ENCODE results near the gene GSG1L. TPM values are rescaled to one million over a fixed set of nuclear protein-coding genes. Genes with fewer than 3 reads are reported as not detected.
A peak's percentile ranks its signal among the peaks of the same experiment; 100 is the strongest.

The GSG1L gene
- total RNA-seq, 2 donors from 2014 or later = 0.29 TPM; not detected in 1

DNA sequence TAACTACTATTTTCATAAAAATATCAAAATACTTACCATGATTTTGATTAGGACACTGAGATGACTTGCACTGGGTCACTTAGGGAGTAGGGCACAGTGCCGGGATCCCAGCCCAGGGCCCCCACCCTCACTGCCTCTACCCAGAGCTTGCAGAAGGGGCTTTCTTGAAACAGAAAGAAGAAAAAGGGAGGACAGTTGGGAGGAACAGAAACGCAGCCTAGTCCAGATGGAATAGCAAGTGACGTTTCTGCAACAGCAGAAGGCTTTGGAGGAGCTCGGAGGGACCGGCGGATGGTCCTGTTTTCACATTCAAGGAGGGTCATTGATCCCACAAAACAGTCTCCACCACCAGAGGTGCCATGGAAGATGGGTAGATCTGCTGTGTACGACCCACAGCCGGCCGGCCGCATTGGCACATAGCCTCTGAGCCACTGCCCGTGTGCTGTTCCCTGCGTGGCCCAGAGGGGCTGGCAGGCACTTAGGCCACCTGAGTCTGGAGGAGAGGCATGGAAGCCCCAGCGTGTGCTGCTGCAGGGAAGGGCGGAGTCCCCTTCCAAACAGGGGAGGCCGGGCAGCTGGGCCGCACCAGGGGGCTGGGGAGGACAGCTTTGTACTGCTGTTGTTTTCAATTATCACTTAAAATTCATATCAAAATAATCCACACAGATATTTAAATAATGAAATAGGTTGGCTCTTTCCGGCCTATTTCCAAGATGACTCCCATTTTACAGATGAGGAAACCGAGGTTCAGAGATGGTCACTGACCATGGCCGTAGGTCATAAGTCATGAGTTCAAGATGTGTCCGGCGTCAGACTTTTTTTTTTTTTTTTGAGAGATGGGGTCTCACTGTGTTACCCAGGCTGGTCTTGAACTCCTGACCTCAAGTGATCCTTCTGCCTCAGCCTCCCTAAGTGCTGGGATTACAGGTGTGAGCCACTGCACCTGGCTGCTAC lies 22.9 kb upstream of the GSG1L start:
- no peak for ATAC-seq (replicated peaks)
- H3K9me3 Mint-ChIP-seq = no peaks in the 10 kb centered on the region
- H3K4me1 Mint-ChIP-seq = peaks cover 10% of the 10 kb centered on the region
- H3K4me3 Mint-ChIP-seq = no peak overlapping the region
- H3K27me3 Mint-ChIP-seq = no peaks in the 10 kb centered on the region
- peak overlapping the region; percentile 61 for H3K27ac Mint-ChIP-seq
- no peaks in the 10 kb centered on the region for H3K36me3 Mint-ChIP-seq (ENCODE audit: low read depth)

DNA sequence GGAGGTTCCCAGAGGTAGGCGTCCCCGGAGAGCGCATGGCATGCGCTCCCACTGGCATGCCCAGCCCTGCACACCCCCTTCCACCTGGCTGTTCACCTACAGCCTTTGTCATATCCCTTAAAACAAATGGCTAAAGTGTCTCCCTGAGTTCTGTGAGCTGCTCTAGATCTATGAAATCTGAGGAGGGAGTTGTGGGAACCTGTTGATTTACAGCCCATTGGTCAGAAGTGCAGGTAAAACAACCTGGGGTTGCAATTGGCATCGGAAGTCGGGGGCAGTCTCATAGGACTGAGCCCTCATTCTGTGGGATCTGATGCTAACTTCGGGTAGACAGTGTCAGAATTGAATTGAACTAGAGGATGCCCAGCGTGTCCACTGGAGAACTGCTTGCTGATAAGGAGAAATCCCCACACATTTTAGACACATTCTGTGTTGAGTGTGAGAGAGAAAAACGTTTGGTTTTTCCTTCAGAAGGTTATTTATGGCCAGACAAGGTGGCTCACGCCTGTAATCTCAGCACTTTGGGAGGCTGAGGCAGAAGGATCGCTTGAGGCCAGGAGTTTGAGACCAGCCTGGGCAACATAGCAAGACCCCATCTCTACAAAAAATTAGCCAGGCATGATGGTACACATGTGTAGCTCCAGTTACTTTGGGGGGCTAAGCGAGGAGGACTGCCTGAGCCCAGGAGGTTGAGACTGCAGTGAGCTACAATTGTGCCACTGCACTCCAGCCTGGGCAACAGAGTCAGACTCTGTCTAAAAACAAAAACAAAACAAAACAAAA lies 22.1 kb upstream of the GSG1L start:
- no peaks in the 10 kb centered on the region for H3K9me3 Mint-ChIP-seq
- H3K27ac Mint-ChIP-seq = peak overlapping the region; percentile 61
- no peak for ATAC-seq (replicated peaks)
- no peak overlapping the region for H3K4me3 Mint-ChIP-seq
- no peaks in the 10 kb centered on the region for H3K27me3 Mint-ChIP-seq
- no peaks in the 10 kb centered on the region for H3K36me3 Mint-ChIP-seq (ENCODE audit: low read depth)
- H3K4me1 Mint-ChIP-seq = peaks cover 13% of the 10 kb centered on the region

GRCh38 chr16:28084209-28084608 lies 20.7 kb upstream of the GSG1L start:
- ATAC-seq (replicated peaks) = no peak
- Mint-ChIP-seq H3K27ac (peak overlapping the region; percentile 50), H3K27me3 (no peaks in the 10 kb centered on the region), H3K4me3 (no peak overlapping the region), H3K4me1 (peaks cover 5% of the 10 kb centered on the region), H3K9me3 (no peaks in the 10 kb centered on the region), H3K36me3 (ENCODE audit: low read depth) (no peaks in the 10 kb centered on the region)

GRCh38 chr16:28082624-28083023 lies 19.1 kb upstream of the GSG1L start:
- no peak overlapping the region for H3K4me3 Mint-ChIP-seq
- no peak for ATAC-seq (replicated peaks)
- H3K27me3 Mint-ChIP-seq = no peaks in the 10 kb centered on the region
- H3K4me1 Mint-ChIP-seq = peaks cover 4% of the 10 kb centered on the region
- no peaks in the 10 kb centered on the region for H3K36me3 Mint-ChIP-seq (ENCODE audit: low read depth)
- H3K27ac Mint-ChIP-seq = no peak overlapping the region
- no peaks in the 10 kb centered on the region for H3K9me3 Mint-ChIP-seq

GRCh38 chr16:28081391-28081968 lies 18.0 kb upstream of the GSG1L start:
- peaks cover 4% of the 10 kb centered on the region for H3K4me1 Mint-ChIP-seq
- no peaks in the 10 kb centered on the region for H3K9me3 Mint-ChIP-seq
- H3K27me3 Mint-ChIP-seq = no peaks in the 10 kb centered on the region
- no peak overlapping the region for H3K4me3 Mint-ChIP-seq
- no peak for ATAC-seq (replicated peaks)
- peak overlapping the region; percentile 51 for H3K27ac Mint-ChIP-seq
- no peaks in the 10 kb centered on the region for H3K36me3 Mint-ChIP-seq (ENCODE audit: low read depth)

GRCh38 chr16:28078261-28078660 lies 14.7 kb upstream of the GSG1L start:
- Mint-ChIP-seq H3K4me3 (no peak overlapping the region), H3K36me3 (ENCODE audit: low read depth) (no peaks in the 10 kb centered on the region), H3K27ac (no peak overlapping the region), H3K4me1 (peaks cover 4% of the 10 kb centered on the region), H3K27me3 (no peaks in the 10 kb centered on the region), H3K9me3 (no peaks in the 10 kb centered on the region)
- ATAC-seq (replicated peaks) = no peak

- ATAC-seq (replicated peaks) = no peak
- Mint-ChIP-seq H3K27ac (no peak overlapping the region), H3K36me3 (ENCODE audit: low read depth) (no peaks in the 10 kb centered on the region), H3K4me1 (no peaks in the 10 kb centered on the region), H3K27me3 (peaks cover 4% of the 10 kb centered on the region), H3K9me3 (no peaks in the 10 kb centered on the region), H3K4me3 (no peak overlapping the region)
Observed at GRCh38 chr16:28073836-28074235, 10.3 kb upstream of the GSG1L start.

DNA sequence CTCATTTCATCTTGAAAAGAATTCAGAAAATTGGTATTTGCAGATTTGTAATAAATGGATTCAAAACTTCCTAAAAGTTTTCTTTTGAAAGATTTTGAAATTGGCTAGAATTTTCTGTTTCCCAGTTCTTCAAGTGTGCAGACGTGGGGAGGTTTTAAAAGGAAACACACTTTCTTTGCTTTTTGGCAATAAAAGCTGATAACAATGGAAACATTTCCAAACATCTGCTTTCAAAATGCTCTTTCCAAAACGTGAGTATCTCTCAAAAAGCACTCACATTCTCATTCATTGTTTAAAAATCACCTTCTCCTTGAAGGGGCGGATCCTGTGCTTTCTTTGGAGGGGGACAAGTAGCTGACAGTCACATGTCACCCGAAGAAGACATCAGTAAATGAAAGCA lies 8.6 kb upstream of the GSG1L start:
- Mint-ChIP-seq H3K9me3 (no peaks in the 10 kb centered on the region), H3K27ac (no peak overlapping the region), H3K27me3 (peaks cover 4% of the 10 kb centered on the region), H3K4me3 (no peak overlapping the region), H3K4me1 (no peaks in the 10 kb centered on the region), H3K36me3 (ENCODE audit: low read depth) (no peaks in the 10 kb centered on the region)
- no peak for ATAC-seq (replicated peaks)

DNA sequence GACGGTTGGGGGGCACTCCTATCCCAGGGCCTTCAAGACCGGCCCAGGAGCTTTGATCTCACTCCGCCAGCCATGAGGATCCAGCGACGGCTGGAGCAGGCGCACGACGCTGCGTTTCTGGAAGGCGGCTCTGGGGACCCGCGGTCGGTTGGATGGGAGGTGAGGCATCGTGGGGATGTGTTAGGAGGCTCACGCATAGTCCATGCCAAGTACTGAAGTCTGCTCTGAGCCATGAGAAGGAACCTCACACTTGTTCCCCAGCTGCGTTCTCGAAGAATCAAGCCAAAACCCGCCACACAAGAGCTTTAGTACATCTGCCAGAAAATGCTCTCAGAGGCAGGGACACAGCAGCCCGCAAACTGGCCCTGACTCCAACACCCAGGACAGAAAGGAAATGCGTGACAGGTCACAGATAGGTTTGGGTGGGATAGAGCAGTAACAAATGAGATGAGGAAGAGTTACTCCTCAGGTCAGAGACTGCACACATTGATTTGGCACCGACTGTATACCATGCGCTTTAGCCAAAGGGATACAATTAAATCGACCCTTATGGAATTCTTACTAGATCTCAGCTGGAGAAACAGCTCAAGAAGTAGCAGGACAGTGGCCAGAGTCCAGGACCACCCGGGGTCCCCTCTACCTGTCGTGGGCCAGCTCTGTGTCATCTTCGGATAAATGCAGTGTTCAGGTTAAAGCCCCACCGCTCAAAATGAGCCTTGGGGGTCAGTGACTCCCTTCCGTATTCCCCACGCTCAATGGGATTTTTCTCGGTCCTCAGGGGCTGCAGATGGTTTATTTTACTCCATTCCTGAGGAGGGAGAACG lies 6.7 kb upstream of the GSG1L start:
- ATAC-seq (replicated peaks) = no peak
- Mint-ChIP-seq H3K27ac (no peak overlapping the region), H3K4me1 (no peaks in the 10 kb centered on the region), H3K27me3 (peaks cover 4% of the 10 kb centered on the region), H3K9me3 (no peaks in the 10 kb centered on the region), H3K4me3 (no peak overlapping the region), H3K36me3 (ENCODE audit: low read depth) (no peaks in the 10 kb centered on the region)

GRCh38 chr16:28068976-28069375 lies 5.5 kb upstream of the GSG1L start:
- Mint-ChIP-seq H3K4me3 (no peak overlapping the region), H3K36me3 (ENCODE audit: low read depth) (no peaks in the 10 kb centered on the region), H3K27me3 (peaks cover 13% of the 10 kb centered on the region), H3K4me1 (no peaks in the 10 kb centered on the region), H3K27ac (no peak overlapping the region), H3K9me3 (no peaks in the 10 kb centered on the region)
- no peak for ATAC-seq (replicated peaks)

DNA sequence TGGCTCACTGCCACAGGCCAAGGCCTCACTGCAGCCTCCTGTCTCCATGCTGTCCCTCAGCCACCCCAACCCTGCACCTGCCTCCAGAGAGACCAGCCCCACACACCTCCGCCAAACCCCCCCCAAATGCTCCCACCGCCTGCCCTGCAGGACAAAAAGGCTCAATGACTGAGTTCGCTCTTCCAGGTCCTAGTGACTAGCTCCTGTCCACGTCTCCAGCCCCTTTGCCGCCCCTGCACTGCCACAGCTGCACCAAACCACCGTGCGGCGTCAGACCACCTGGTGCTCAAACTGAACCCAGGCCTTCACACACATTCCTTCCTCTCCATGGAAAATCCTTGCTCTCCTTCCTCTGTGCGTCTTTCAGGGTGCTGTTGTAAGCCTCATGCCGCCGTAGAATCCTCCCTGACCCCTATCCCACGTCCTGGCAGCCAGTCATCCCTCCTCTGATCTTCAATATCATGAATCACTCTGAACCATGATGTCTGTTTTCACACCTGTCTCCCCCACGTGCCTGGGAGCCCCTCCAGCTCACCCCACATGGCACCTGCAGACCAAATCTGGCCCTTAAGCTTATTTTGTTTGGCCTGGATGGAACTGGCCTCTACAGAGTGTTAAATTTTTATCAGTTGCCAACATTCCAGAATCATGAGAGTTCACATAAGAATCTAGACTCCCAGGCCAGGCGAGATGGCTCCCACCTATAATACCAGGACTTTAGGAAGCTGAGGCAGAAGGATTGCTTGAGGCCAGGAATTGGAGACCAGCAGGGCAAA lies 4.3 kb upstream of the GSG1L start:
- H3K27me3 Mint-ChIP-seq = peaks cover 13% of the 10 kb centered on the region
- H3K27ac Mint-ChIP-seq = no peak overlapping the region
- H3K4me3 Mint-ChIP-seq = no peak overlapping the region
- H3K4me1 Mint-ChIP-seq = no peaks in the 10 kb centered on the region
- H3K36me3 Mint-ChIP-seq (ENCODE audit: low read depth) = no peaks in the 10 kb centered on the region
- H3K9me3 Mint-ChIP-seq = no peaks in the 10 kb centered on the region
- no peak for ATAC-seq (replicated peaks)

DNA sequence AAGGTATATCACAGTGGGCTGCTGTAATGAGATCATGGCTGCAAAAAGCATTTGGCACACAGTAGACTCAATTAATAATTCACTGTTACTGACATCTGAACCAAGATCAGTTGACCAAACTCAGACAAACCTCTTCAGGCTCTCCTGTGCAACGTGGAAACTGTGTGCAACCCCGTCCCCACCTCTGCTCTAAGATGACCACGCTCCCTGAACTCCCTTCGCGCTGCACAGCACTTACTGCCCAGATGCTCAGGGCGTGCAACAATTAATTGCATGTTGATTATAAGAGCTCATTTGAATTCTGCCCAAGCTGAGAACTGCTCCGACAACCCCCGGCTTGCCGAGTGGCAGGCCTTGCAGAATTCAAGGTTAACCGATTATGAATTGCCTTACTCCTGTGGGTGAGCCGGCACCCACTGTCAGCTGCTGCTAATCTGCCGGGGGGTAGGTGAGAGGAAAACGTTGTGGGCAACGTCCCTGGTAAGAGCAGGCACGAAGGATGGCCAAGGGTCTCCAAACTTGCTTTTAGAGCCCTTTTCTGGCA lies 1.3 kb upstream of the GSG1L start:
- ATAC-seq (replicated peaks) = no peak

DNA sequence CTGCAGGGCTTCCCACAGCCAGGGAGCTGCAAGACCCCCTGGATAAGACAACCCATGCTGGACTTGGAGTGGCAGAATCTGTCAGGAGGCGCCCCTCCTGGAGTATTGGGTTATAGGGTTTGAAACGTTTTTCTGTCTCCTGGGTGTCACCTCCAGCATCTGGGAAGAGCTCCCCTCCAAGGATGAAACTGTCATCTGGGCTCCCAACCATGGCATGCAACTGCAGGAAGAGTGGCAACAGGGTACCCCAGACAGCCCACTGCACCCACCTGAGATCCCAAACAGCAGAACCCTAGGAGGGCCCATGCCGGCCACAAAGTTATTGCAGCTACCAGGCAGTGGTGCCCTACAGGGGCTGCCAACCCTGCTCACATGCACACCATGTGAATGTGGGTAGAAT lies 636 bp upstream of the GSG1L start:
- Mint-ChIP-seq H3K4me3 (no peak overlapping the region), H3K9me3 (no peaks in the 10 kb centered on the region), H3K27ac (no peak overlapping the region), H3K36me3 (ENCODE audit: low read depth) (no peaks in the 10 kb centered on the region), H3K27me3 (peaks cover 31% of the 10 kb centered on the region), H3K4me1 (no peaks in the 10 kb centered on the region)
- ATAC-seq (replicated peaks) = no peak

More for the DNA sequence above, 1.3 kb upstream of the GSG1L start:
- no peaks in the 10 kb centered on the region for H3K9me3 Mint-ChIP-seq
- H3K27me3 Mint-ChIP-seq = peaks cover 25% of the 10 kb centered on the region
- H3K36me3 Mint-ChIP-seq (ENCODE audit: low read depth) = no peaks in the 10 kb centered on the region
- H3K4me3 Mint-ChIP-seq = no peak overlapping the region
- no peak overlapping the region for H3K27ac Mint-ChIP-seq
- H3K4me1 Mint-ChIP-seq = no peaks in the 10 kb centered on the region

Measured in activated T-helper 17 cell treated with anti-CD3 and anti-CD28 coated beads, Interleukin-2, amount 50 U/mL, for 72 hours (primary cell).